Upper lobe of right lung (tissue), 1 donor: Measurements from ENCODE around the gene CMC2. TPM values are rescaled to one million over a fixed set of nuclear protein-coding genes. Genes with fewer than 3 reads are reported as not detected.

ENCODE experiments used
- ATAC-seq: fragments of 200-7000 bp; cut with Tn5 transposase; one replicate; pipeline ENCODE4 v1.9.1; 2020; ENCODE audit warnings: mild to moderate bottlenecking, moderate library complexity
- DNase-seq: peaks from one replicate; pipeline ENCODE4 v3.0.0-alpha.2; 2020
- H3K27ac ChIP-seq: fragments of 200-600 bp; one replicate; pipeline ENCODE4 v1.8.0; 2022
- H3K27me3 ChIP-seq: fragments of 200-600 bp; one replicate; pipeline ENCODE4 v1.8.0; 2022; ENCODE audit warnings: mild to moderate bottlenecking
- H3K36me3 ChIP-seq: fragments of 200-600 bp; one replicate; pipeline ENCODE4 v1.8.0; 2022
- H3K4me1 ChIP-seq: fragments of 200-600 bp; one replicate; pipeline ENCODE4 v1.8.0; 2022
- H3K4me3 ChIP-seq: fragments of 200-600 bp; one replicate; pipeline ENCODE4 v1.8.0; 2022; ENCODE audit warnings: mild to moderate bottlenecking
- H3K9me3 ChIP-seq: fragments of 200-600 bp; one replicate; pipeline ENCODE4 v1.8.0; 2022
- CTCF ChIP-seq: fragments of 200-600 bp; IDR thresholded peaks from one replicate; pipeline ENCODE4 v1.8.0; 2022; ENCODE audit warnings: antibody characterized with exemption
- intact Hi-C: fragments of 100-400 bp; cut with DNase I; formaldehyde crosslinking; loops from one replicate; pipeline ENCODE4 v1.11.0; 2022
- total RNA-seq: library from RNA; stranded (reverse); fragmentation: NEBNext Ultra II Directional; extraction: Animal tissue kit (Norgen Biotek cat#: 25700); gene quantifications from one replicate; pipeline ENCODE4 v1.2.1, GENCODE V29; 2021
- donor health status: DM: no; HTN: yes; CAD: no; lungs with severe emphysema.

The CMC2 gene
- total RNA-seq, 1 donor from 2014 or later = 43.3 TPM

GRCh38 chr16:81026429-81026828 is 19.7 kb upstream of the CMC2 start:
- no peaks in the 10 kb centered on the region for H3K9me3 ChIP-seq
- no peaks in the 10 kb centered on the region for H3K27me3 ChIP-seq
- H3K4me1 ChIP-seq = no peaks in the 10 kb centered on the region
- DNase-seq (no peak), ATAC-seq (no peak)
- H3K27ac ChIP-seq = no peak overlapping the region
- peaks cover 16% of the 10 kb centered on the region for H3K36me3 ChIP-seq
- intact Hi-C loops = no loop called here
- TF ChIP-seq CTCF = no peak
- no peak overlapping the region for H3K4me3 ChIP-seq

DNA sequence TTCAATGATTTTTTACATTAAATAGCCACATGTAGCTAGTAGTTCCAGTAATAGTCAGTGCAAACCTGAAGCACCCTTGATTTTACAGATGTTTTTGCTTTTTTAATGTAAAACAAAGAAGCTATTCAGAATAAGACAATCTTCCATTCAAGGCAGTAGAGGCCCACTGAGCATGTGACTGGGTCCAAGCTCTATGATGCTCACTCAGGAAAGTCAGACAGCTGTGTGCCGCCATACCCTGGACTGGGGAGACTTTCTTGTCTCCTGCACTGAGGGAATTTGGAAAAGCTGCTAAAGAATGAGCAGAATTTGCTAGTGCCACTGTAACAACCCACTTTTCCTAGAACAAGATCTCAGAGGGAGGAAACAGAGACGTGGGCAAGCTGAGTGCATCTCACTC is 11.8 kb upstream of the CMC2 start:
- no peak for ATAC-seq
- H3K36me3 ChIP-seq = peaks cover 34% of the 10 kb centered on the region
- no peaks in the 10 kb centered on the region for H3K4me1 ChIP-seq
- H3K4me3 ChIP-seq = no peak overlapping the region
- no peak for DNase-seq
- no peak overlapping the region for H3K27ac ChIP-seq
- TF ChIP-seq CTCF = no peak
- intact Hi-C loops = no loop called here
- H3K9me3 ChIP-seq = no peaks in the 10 kb centered on the region
- H3K27me3 ChIP-seq = no peaks in the 10 kb centered on the region

- DNase-seq = no peak
- no peak overlapping the region for H3K27ac ChIP-seq
- ATAC-seq = no peak
- intact Hi-C loops = no loop called here
- H3K36me3 ChIP-seq = peaks cover 21% of the 10 kb centered on the region
- H3K9me3 ChIP-seq = no peaks in the 10 kb centered on the region
- TF ChIP-seq CTCF = no peak
- H3K4me1 ChIP-seq = no peaks in the 10 kb centered on the region
- H3K4me3 ChIP-seq = no peak overlapping the region
- H3K27me3 ChIP-seq = no peaks in the 10 kb centered on the region
Measured at GRCh38 chr16:81014672-81015071, 8.0 kb upstream of the CMC2 start.

GRCh38 chr16:81012974-81013373 is 6.3 kb upstream of the CMC2 start:
- H3K27me3 ChIP-seq = no peaks in the 10 kb centered on the region
- H3K36me3 ChIP-seq = peaks cover 9% of the 10 kb centered on the region
- H3K4me1 ChIP-seq = peaks cover 4% of the 10 kb centered on the region
- H3K4me3 ChIP-seq = no peak overlapping the region
- no peak for DNase-seq
- no peak for TF ChIP-seq CTCF
- H3K27ac ChIP-seq = no peak overlapping the region
- intact Hi-C loops = no loop called here
- ATAC-seq = no peak
- no peaks in the 10 kb centered on the region for H3K9me3 ChIP-seq

DNA sequence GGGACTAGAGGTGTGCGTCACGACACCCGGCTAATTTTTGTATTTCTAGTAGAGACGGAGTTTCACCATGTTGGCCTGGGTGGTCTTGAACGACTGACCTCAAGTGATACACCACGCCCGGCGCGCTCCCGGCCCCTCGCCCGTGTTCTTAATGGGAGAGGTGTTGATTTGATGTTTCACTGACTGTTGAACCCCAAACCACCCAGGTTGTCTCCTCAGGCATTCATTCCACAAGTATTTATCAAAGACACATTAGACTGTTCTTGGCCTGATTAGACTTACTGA is 1.8 kb upstream of the CMC2 start:
- H3K9me3 ChIP-seq = no peaks in the 10 kb centered on the region
- H3K27me3 ChIP-seq = no peaks in the 10 kb centered on the region
- ATAC-seq (no peak), DNase-seq (no peak)
- peaks cover 24% of the 10 kb centered on the region for H3K4me1 ChIP-seq
- TF ChIP-seq CTCF = no peak
- H3K27ac ChIP-seq = no peak overlapping the region
- H3K4me3 ChIP-seq = peak overlapping the region; percentile 99
- peaks cover 7% of the 10 kb centered on the region for H3K36me3 ChIP-seq
- intact Hi-C loops = no loop called here

- no peak for TF ChIP-seq CTCF
Measured at GRCh38 chr16:81006211-81006812, 373 bp downstream of the CMC2 start.

More at GRCh38 chr16:81006211-81006812, 373 bp downstream of the CMC2 start:
- H3K9me3 ChIP-seq = no peaks in the 10 kb centered on the region
- DNase-seq = peak; percentile 92
- H3K27ac ChIP-seq = peak overlapping the region; percentile 100
- H3K4me3 ChIP-seq = peak overlapping the region; percentile 99
- H3K27me3 ChIP-seq = no peaks in the 10 kb centered on the region
- H3K36me3 ChIP-seq = no peaks in the 10 kb centered on the region
- ATAC-seq = peak; percentile 75
- peaks cover 24% of the 10 kb centered on the region for H3K4me1 ChIP-seq
- intact Hi-C loops = no loop called here
